ENCODE data around the gene TMEM266.

Gene TMEM266

DNA sequence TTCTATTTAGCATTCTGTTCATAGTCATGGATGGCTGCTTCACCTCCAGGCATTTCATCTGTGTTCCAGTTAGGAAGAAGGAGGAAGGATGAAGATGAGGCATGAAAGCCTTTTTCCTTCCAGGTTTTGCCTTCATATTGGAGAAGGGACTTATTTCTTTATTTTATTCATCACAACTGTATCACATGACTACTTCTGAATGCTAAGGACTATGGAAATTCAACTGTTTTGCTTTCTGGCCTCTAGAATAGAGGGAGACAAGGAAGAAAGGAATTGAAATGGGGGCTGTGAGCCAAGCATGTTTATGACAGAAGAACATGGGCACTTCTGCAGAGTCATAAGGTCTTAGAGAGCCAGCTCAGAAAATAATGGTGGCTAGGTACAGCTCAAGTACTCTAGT lies 10.4 kb downstream of the TMEM266 start:
- no peak for DNase-seq

DNA sequence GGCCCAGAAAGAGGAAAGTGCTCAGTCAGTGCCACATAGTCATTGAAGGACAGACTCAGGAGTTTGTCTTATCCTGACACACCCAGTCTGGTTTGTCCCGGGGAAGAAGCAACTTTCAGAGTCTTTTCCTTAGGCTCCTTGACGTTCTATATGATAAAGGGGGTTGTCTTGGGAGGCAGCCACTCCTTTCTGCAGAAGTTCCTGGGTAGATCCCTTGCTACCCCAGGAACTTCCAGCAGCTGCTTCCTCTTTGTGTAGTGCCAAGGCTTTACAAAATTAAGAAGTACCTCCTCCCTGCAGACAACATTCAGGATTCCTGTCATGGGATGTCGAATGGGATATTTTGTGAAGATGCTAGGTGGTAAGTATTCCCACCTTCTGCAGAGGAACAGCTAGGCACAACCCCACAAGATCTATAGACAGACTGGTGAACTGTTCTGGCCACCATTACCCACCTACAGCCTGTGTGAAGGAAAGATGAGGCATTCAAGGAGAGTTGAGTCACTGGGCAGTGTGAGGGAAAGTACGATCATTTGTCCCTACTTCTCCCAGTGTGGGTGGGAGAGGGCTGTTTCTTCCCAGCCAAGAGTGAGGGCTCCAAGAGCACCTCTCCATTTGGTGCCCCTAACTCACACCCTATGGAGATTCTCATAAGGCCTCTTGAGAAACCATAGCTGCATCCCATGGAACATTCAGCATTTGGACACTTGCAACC lies 11.3 kb downstream of the TMEM266 start:
- DNase-seq: no peak

DNA sequence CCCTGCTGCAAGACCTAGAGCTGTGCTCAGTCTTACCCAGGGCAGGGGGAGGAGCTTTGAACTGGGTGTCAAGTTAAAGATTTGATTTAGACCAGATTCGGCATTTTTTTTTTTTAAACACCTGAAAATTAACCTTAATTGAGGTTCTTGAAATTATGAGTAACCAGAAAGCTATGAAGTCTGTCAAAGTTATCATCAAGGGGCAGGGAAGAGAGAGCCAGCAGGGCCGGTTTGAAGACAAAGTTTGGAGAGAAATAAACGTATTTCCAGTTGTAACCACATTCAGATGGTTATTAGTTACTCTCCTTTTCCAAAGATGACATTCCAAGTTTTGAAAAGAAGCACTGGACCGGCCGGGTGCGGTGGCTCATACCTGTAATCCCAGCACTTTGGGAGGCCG lies 12.0 kb downstream of the TMEM266 start:
- no peak for DNase-seq

DNA sequence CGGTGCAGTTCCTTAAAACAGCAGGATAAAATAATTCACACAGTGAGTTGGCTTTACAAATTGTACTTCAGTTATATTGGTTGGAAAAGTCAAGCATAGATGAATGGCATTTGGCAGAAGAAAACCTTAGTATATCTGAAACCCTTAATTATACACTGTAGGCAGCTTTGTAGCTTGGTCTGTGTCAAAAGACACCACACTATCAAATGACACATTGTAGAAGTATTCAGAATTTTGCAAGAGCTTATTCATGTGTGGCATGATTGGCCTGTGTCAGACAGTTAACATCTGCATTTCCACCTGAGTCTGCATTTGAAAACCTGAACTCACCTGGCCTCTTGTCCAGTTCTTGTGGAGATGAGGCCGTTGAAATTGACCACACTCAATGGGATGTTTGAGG lies 13.8 kb downstream of the TMEM266 start:
- DNase-seq: no peak

DNA sequence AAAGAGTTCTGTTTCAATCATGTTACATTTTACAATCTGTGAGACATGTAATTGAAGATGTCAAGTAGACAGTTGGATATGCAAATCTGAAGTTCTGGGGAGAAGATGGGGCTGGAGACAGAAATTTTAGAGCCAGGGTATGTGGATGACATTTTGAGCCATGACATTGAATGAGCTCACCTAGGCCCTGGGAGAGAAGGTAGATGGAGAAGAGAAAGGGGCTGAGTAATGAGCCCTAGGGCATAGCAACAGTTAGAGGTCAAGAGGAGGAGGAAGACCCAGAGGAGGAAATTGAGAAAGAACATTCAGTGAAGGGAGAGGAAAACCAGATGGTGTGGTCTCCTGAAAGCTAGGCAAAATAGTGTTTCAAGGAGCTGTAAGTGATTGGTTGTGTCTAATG lies 15.3 kb downstream of the TMEM266 start:
- DNase-seq: no peak

DNA sequence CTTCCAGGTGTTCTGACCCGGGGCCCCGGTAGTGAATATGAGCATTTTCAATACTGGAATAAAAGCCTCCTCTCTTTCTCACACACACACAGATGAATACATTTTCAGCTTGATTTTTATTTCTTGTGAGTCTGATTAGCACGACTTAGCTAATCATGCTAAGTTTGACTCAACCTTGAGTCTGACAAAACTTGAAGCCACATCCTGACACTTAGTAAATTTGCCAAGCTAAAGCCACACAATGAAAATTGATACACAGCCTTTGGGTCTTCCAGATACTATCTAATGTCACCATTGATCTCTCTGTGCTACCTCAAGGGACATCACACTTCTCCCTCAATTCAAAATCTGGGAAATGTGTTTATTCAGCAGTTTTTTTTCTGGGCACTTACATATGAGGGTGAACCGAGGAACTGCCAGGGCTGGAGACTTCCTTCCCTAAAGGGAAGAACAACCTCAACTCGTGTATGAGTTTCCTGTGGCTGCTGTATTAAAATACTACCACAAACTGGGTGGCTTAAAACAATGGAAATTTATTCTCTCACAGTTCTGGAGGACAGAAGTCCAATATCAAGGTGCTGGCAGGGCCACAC lies 18.6 kb downstream of the TMEM266 start:
- no peak for DNase-seq

DNA sequence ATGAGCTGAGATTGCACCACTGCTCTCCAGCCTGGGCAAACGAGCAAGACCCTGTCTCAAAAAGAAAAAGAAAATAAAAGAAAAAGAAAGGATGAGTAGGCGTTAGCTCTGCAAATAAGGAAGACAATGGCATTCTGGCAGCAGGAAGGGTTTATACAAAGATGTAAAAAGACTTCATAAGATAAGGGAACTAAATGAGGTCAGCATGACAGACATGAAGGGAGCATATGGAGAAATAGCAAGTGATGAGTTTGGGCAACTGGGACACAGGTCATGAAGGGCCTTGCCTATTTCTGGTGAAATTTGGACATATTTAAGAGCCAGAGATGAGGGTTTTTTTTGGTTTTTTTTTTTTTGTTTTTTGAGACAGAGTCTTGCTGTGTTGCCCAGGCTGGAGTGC lies 24.5 kb downstream of the TMEM266 start:
- DNase-seq: no peak

DNA sequence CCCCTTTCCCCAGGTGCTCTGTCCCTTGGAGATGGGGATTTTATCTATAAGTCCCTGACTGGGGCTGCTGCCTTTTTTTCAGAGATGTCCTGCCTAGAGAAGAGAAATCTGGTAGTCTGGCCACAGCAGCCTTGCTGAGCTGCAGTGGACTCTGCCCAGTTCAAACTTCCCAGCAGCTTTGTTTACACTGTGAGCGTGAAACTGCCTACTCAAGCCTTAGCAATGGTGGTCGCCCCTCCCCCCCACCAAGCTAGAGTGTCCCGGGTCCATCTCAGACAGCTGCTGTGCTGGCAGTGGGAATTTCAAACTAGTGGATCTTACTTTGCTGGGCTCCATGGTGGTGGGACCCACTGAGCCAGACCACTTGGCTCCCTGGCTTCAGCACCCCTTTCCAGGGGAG lies 38.9 kb downstream of the TMEM266 start:
- no peak for DNase-seq

DNA sequence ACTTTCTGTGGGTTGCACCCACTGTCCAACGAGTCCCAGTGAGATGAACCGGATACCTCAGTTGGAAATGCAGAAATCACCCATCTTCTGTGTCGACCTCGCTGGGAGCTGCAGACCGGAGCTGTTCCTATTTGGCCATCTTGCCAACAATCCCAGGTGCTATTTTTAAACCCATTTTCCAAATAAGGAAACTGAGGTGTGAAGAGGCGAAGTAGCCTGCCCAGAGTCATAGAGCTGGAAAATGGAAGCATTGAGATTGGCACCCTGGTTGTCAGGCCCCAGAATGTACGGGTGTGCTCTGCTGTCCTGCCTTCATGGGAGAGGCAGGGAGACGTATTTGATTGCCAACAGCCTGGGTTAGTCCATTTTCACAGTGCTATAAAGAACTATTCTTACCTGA lies 39.6 kb downstream of the TMEM266 start:
- no peak for DNase-seq

DNA sequence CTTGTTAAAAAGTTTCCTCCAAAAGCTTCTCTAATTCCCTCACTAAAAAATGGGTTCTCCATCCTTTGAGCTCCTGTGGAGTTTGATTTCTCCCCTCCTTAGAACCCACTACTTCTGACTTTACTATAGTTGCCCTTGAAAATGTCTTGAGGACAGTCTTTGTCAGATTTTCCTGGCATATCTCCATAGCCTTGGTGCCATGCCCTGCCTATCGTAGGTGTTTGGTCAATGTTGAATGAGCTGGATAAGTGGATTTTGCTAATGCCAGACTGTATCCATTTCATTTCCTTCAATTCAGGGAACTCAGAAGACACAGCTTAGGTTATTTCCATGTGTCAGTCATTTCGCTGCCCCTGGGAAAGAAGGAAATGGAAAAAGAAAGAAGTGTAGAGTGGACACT lies 40.6 kb downstream of the TMEM266 start:
- DNase-seq: no peak

DNA sequence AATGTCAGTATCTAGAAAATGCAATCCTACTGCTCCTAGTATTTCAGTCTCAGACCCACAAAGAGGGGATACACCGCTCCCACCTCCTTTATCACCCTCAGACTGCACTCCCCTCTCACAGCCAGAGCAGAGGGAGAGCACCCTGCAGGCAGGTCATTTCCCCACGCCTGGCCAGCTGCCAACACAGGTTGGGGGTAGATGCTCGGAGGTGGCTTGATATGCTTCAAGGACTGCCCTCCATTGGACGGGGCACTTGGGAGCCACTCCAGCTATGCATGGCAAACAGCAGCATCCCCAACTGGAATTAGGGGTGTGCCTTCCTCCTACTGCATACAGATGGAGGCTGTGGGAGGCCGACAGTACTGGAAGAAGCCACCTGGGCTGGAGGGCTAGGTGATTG lies 41.9 kb downstream of the TMEM266 start:
- DNase-seq: no peak

DNA sequence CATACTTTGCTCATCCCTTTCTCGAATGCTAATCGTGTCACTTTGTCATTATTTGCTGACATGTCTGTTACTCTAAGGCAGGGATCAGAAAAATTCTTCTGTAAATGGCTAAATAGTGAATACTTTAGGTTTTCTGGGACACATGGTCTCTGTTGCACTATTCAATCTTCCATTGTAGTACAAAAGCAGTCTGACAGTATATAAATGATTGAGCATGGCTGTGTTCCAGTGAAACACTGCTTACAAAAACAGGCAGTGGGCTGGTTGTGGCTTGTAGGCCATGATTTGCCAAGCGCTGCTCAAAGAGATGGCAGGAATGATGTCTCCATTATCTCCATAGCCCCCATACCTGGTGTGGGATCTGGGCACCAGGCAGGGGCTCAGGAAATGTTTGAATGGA lies 45.6 kb downstream of the TMEM266 start:
- no peak for DNase-seq

DNA sequence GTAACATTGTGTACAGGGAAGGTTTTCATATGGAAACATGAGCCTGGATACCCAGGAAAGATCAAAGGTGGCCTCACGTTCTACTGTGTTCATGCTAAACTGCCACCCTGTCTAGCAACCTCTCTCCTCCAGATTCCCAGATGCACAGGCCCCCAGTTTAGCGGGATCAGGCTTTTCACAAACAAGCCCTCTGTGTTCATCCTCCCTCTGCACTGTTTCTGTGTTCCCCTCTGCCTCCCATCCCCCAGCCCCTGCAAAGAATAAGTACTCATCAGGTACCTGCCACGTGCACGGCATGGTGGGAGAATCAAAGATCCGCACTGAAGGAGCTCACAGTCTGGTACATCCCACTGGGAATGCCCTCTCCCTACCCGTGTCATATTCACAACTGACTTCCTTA lies 46.1 kb downstream of the TMEM266 start:
- DNase-seq: no peak

DNA sequence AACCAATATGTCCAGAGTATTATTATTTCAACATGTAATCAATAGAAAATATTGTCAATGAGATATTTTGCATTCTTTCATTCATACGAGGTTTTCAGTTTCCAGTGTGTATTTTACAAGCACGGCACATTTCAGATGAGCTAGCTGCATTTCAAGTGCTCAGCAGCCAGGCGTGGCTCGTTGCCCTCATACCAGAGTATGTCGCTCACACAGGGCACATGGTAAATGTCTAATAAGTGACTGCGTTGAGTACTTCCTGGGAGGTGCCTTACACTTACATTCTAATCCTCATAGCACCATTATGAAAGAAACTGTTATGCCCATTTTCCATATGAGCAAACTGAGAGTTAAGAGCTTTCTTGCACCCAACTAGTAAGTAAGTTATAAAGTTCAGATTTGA lies 47.4 kb downstream of the TMEM266 start:
- no peak for DNase-seq

DNA sequence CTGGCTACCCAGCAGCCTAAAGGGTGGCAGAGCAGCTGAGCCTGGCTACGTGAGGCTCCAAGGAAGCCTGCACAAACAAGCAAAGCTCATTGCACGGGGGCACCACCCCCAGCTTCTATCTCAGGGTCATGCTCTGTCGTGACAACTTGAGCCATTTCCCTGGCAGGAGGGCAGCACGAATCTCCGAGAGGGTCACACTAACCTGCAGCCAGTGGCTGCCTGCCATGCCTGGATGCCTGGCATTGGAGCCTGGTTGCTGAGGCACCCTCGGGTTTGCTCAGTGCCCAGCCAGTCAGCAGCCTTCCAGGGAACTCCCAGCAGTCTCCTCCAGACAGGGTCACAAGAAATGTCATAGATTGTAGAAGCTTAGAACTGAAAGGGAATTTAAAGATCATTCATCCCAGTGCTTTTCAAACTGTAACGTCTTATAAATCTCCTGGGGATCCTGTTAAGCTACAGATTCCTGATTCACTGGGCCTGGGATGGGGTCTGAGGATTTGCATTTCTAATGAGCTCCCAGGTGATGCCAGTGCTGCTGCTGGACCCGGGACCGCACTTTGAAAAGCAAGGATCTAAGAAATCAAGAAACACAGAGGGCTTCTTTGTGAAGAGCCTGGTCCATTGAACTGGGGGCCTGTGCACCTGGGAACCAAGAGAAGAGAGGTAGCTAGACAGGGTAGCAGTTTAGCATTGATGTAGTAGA lies 48.4 kb downstream of the TMEM266 start:
- DNase-seq: no peak

DNA sequence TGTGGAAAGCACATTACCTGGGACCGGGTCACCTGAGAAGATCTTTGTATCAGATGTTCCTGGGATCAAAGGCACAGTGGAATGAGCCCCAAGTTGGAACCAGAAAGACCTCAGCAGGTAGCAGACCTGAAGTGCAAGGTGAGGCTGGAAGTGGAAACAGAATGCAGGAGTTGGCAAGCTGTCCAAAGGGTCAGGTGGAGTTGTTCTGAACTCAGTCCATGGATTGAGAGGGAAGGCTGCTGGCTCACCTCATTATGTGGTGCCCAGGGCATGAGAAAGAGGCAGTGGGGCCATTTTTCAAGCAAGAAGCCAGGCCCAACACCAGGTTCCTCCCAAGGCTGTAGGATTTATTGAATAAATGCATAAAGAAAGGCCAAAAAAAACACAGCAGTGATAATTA lies 49.3 kb downstream of the TMEM266 start:
- no peak for DNase-seq

DNA sequence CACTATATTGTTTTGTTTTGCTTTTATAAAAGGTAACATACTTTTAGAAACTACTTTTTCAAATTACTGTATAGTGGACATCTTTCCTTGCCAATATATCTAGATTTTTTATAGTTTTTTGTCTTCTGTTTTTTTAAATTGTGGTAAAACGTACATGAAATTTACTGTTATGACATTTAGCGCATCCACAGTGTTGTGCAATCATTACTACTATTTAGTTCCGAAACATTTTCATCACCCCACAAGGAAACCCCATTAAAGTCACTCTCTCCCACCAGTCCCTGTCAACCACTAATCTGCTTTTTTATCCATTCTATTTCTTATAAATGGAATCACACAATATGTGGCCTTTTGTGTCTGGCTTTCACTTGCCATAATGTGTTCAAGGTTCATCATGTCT lies 54.8 kb downstream of the TMEM266 start:
- no peak for DNase-seq

DNA sequence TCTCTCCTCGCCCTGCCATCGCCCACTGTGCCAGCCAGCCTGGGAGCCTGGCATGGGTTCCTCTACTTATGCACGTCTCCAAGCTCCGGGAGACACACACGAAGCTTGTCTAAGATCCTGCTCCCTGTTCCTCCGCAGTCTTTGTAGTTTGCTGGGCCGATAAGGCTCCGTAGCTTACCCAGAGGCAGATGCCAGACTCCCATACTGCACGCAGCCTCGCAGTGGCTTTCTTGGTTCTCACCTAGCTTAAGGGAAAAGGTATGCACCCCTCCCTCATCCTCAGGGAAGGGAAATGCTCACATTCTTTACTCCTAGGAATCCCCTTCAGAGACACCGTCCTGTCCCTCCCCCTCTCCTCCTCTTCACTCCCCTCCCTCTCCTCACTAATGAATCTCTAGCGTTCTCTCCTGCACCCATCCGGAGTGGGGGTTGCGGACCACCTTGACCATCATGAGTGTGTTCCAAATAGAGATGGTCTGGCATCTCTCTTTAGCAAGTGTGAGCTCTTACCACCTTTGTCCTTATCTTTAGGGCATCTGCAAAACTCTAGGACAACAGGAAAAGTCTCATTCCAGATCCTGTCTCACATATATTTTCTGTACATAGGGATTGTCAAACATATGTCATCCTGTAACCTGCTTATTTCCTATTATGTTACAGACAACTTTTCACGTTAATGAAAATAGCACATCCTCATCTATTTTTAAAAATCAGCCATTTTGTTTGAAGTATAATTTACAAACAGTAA lies 56.5 kb downstream of the TMEM266 start:
- no peak for DNase-seq

DNA sequence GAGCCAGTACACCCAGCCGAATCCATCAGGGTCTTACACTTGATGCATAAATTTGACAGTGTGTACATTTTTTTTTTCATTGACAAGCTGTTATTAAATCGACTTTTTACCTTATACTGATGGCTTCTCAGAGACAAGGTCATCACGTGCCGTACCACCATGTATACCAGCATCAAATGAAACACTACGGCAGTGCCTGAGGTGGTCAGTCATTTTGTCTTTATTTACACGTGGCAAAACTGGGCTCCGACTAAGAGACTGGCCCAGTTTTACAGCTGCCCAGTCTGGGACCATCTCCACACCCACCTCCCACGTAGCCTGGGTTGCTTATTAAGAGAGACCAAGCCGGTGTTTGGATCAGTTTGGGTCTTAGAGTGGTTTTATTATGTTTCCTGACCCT lies 57.4 kb downstream of the TMEM266 start:
- no peak for DNase-seq

DNA sequence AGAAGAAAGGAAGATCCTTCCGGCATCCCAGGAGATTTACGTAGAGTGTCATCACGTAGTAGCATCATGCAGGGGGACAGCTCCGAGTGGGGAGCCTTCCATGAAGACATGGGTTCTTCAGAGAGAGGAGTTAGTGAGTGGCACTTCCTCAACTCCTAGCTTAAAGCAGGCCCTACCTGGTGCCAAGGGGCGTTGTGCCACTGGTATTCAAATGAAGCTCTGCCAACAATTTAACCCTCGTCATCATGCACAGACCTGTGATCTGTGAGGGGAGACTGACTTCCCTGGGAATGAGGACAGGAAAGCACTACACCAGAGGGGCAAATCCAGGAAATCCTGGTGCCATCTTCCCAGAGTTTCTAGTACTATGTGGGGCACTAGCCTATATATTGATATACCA lies 59.0 kb downstream of the TMEM266 start:
- DNase-seq: no peak

DNA sequence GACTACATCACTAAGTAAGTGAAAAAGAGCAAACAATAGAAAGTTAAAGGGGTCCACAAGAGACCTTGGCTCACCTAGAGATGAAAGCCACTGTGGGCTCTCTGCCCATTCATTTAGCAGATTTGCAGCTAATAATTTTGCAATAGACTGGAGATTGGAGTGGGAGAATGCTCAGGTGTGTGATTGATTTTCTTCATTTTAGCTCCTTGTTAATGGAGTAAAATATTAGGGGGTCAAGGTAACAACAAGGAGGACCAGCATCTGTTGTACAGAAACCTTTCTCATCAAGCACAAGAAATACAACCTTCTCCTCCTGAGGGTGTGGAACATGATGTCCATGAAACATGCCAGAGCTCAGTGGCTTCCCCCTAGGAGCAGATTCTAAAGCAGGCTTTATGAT lies 63.2 kb downstream of the TMEM266 start:
- no peak for DNase-seq

DNA sequence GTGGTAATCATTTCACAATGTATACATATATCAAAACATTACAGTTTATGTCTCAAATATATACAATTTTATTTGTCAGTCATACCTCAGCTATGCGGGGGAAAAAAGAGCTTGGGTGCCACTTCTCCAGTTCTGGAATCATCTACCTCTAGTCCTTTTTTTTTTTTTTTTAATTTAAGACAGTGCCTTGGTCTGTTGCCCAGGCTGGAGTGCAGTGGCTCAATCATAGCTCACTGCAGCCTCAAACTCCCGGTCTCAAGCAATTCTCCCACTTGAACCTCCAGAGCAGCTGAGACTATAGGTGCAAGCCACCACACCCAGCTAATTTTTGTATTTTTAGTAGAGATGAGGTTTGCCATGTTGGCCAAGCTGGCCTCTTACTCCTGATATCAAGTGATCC lies 67.4 kb downstream of the TMEM266 start:
- DNase-seq: no peak

DNA sequence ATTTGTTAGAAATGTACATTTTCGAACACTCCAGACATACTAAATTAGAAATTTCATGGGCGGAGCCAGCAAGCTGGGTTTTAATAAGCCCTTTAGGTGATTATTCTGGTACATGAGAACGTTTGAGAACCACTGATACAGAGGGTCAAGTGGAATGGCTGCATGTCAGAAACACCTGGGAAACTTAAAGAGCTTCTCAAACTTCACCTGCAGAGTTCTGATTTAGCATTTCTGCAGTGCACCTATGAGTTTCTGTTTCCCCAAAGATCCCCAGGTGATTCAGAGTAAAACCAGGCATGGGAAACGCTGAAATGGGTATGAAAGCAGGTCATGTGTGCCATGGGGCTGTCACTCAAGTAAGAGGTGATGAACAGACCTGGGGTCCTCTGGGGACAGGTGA lies 68.1 kb downstream of the TMEM266 start:
- DNase-seq: no peak

DNA sequence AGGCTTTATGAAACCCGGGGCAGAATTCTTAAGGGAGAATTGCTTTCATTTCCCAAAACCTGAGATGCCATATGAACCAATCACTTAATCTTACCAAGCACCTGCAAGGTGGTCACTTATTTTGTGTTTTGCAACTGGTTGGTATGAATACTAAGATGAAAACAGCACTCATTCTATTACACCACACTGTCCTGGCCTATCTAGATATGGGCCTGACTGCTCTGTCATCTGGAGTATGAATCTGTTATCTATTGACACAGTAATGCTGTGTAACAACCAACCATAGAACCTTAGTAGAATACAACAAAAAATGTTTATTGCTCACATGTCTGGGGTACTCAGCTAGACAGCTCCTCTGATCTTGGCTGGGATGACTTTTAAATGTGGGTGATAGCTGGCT lies 74.8 kb downstream of the TMEM266 start:
- no peak for DNase-seq

Data from NCI-H1092 (cell line).